ENCODE results near the gene FOXO3.

GRCh38 chr6:108609276-108609769, 48.6 kb downstream of the FOXO3 start:
- TF ChIP-seq CTCF (IDR thresholded peaks at IDR 0.05; ENCODE audit: low read depth, low read length) (no peak), EZH2phosphoT487 (IDR thresholded peaks at IDR 0.05; ENCODE audit: low read depth) (no peak)

Measured in OCI-LY3 (cell line).